Thoracic aorta (tissue), 2 donors: Measurements from ENCODE around the gene RBP5. TPM values are rescaled to one million over a fixed set of nuclear protein-coding genes. Genes with fewer than 3 reads are reported as not detected.

Source experiments
- ATAC-seq: fragments of 150-250 bp; one replicate; pipeline ENCODE4 v1.8.0; 2017; ENCODE audit warnings: low read depth; ENCODE audit not compliant: insufficient number of reproducible peaks, low FRiP score
- DNase-seq: peaks from one replicate; pipeline ENCODE4 v3.0.0-alpha.2; 2020; ENCODE audit warnings: low spot score
- H3K27ac ChIP-seq, 2 donors: fragments of 200-600 bp; sonication (generic); 1 replicate in 1 of 2; 2 replicates in 1 of 2; pipeline ENCODE4 v1.5.1; 2016; ENCODE audit warnings: mild to moderate bottlenecking in 2 of 2, moderate library complexity in 2 of 2
- H3K27me3 ChIP-seq: fragments of 200-600 bp; sonication (generic); replicated peaks from 2 replicates; pipeline ENCODE4 v1.6.0; 2016; ENCODE audit warnings: mild to moderate bottlenecking; ENCODE audit not compliant: insufficient read depth
- H3K36me3 ChIP-seq: fragments of 200-600 bp; sonication (generic); one replicate; pipeline ENCODE4 v1.5.1; 2016
- H3K4me1 ChIP-seq, 2 donors: fragments of 200-600 bp; sonication (generic); 1 replicate in 1 of 2; 2 replicates in 1 of 2; pipeline versions ENCODE4 v1.5.1 to v1.6.0; 2016; ENCODE audit warnings: low read depth in 2 of 2, mild to moderate bottlenecking in 1 of 2; ENCODE audit not compliant: control insufficient read depth in 1 of 2
- H3K4me3 ChIP-seq: fragments of 200-600 bp; sonication (generic); 2 replicates; pipeline ENCODE4 v1.5.1; 2016; ENCODE audit warnings: mild to moderate bottlenecking
- H3K9me3 ChIP-seq: fragments of 200-600 bp; sonication (generic); 2 replicates; pipeline ENCODE4 v1.5.1; 2016
- CTCF ChIP-seq: fragments of 200-600 bp; sonication (generic); IDR thresholded peaks from one replicate; pipeline ENCODE4 v1.5.1; 2019; ENCODE audit warnings: antibody characterized with exemption
- total RNA-seq, 2 donors: library from RNA; depleted of rRNA; stranded (reverse); fragments of >200 nt; gene quantifications; one replicate each; pipeline versions ENCODE4 v1.1.0 to v1.2.3, GENCODE V29; 2016

RBP5 gene
- total RNA-seq, 2 donors from 2014 or later = 0.71 TPM; not detected in 1

- H3K9me3 ChIP-seq = no peaks in the 10 kb centered on the region
- no peaks in the 10 kb centered on the region for H3K4me1 ChIP-seq
- DNase-seq = no peak
- no peak for ATAC-seq
- no peak overlapping the region for H3K27ac ChIP-seq
- H3K36me3 ChIP-seq = peaks cover 23% of the 10 kb centered on the region
- H3K4me3 ChIP-seq = no peak overlapping the region
- TF ChIP-seq CTCF = no peak
- no peaks in the 10 kb centered on the region for H3K27me3 ChIP-seq
Observed at GRCh38 chr12:7099290-7099996, 29.2 kb downstream of the RBP5 start.

GRCh38 chr12:7096979-7097378 lies 31.7 kb downstream of the RBP5 start:
- TF ChIP-seq CTCF = no peak
- H3K27me3 ChIP-seq = no peaks in the 10 kb centered on the region
- DNase-seq = no peak
- H3K27ac ChIP-seq = no peak overlapping the region
- no peaks in the 10 kb centered on the region for H3K9me3 ChIP-seq
- ATAC-seq = no peak
- no peak overlapping the region for H3K4me3 ChIP-seq
- peaks cover 15% of the 10 kb centered on the region for H3K36me3 ChIP-seq
- peaks cover 7 to 14% of the 10 kb centered on the region in 2 donors for H3K4me1 ChIP-seq

GRCh38 chr12:7096006-7096932 lies 32.4 kb downstream of the RBP5 start:
- TF ChIP-seq CTCF = no peak
- ATAC-seq (no peak), DNase-seq (no peak)
- H3K4me1 ChIP-seq = peaks cover 7 to 16% of the 10 kb centered on the region in 2 donors
- no peaks in the 10 kb centered on the region for H3K27me3 ChIP-seq
- H3K4me3 ChIP-seq = no peak overlapping the region
- peaks cover 15% of the 10 kb centered on the region for H3K36me3 ChIP-seq
- no peak overlapping the region for H3K27ac ChIP-seq
- no peaks in the 10 kb centered on the region for H3K9me3 ChIP-seq

GRCh38 chr12:7093892-7094291 lies 34.8 kb downstream of the RBP5 start:
- DNase-seq = no peak
- H3K27ac ChIP-seq = no peak overlapping the region
- H3K4me1 ChIP-seq = peaks cover 17 to 36% of the 10 kb centered on the region in 2 donors

More at GRCh38 chr12:7093892-7094291, 34.8 kb downstream of the RBP5 start:
- H3K27me3 ChIP-seq = no peaks in the 10 kb centered on the region
- no peak for TF ChIP-seq CTCF
- H3K4me3 ChIP-seq = no peak overlapping the region
- H3K36me3 ChIP-seq = peaks cover 14% of the 10 kb centered on the region
- no peaks in the 10 kb centered on the region for H3K9me3 ChIP-seq
- ATAC-seq = no peak
